ENCODE results near the gene KRT7.

KRT7 gene

DNA sequence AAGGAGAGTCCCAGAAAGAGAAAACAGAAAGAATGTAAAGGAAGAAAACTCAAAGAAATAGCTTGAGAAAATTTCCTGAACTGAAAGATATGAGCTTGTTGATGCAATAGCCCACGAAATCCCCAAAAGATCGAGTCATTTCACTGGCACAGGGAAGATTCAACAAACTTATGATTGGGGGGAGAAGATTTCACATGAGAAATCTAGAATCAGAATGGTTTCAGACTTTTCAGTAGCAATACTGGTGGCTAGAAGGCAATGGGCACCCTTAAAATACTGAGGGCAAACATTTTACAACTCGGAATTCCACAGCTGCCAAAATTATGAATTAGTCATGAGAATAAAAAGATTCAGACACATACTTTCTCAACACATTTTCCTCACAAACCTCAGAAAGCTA, 8.9 kb upstream of the KRT7 start:
- no peak for DNase-seq
- H3K9me2 ChIP-seq (replicated peaks; ENCODE audit: insufficient read depth, low read length): no peaks in the 10 kb centered on the region
- no peak overlapping the region for H3K27ac ChIP-seq (ENCODE audit: low read length)
- H3F3A ChIP-seq (ENCODE audit: insufficient read depth, low read length): no peaks in the 10 kb centered on the region
- TF ChIP-seq EZH2phosphoT487 (IDR thresholded peaks at IDR 0.05; ENCODE audit: low read length): no peak
- TF ChIP-seq EZH2 (optimal IDR thresholded peaks at IDR 0.05; ENCODE audit: low read depth, low read length): no peak
- no peak for TF ChIP-seq CTCF (IDR thresholded peaks at IDR 0.05; ENCODE audit: low read length)
- no peaks in the 10 kb centered on the region for H3K9me3 ChIP-seq (replicated peaks; ENCODE audit: insufficient read depth, low read length)
- H3K36me3 ChIP-seq (replicated peaks; ENCODE audit: insufficient read depth, low read length): no peaks in the 10 kb centered on the region
- H3K4me2 ChIP-seq (ENCODE audit: low read depth, low read length): no peak overlapping the region
- no peaks in the 10 kb centered on the region for H3K79me2 ChIP-seq (ENCODE audit: low read length)
- no peak overlapping the region for H2AFZ ChIP-seq (ENCODE audit: low read length)
- no peaks in the 10 kb centered on the region for H4K20me1 ChIP-seq (ENCODE audit: insufficient read depth, low read length)
- H3K27me3 ChIP-seq (replicated peaks; ENCODE audit: insufficient read depth, low read length): peaks cover 54% of the 10 kb centered on the region
- H3K4me1 ChIP-seq (ENCODE audit: low read length): no peaks in the 10 kb centered on the region
- no peak overlapping the region for H3K4me3 ChIP-seq (ENCODE audit: low read length)
- H3K9ac ChIP-seq (ENCODE audit: low read length): no peak overlapping the region

- Histone ChIP-seq H3K27me3 (replicated peaks; ENCODE audit: insufficient read depth, low read length) (peaks cover 70% of the 10 kb centered on the region), H3K4me3 (ENCODE audit: low read length) (no peak overlapping the region), H3K4me1 (ENCODE audit: low read length) (no peaks in the 10 kb centered on the region), H3K4me2 (ENCODE audit: low read depth, low read length) (no peak overlapping the region), H3K9me2 (replicated peaks; ENCODE audit: insufficient read depth, low read length) (no peaks in the 10 kb centered on the region), H3K36me3 (replicated peaks; ENCODE audit: insufficient read depth, low read length) (no peaks in the 10 kb centered on the region), H4K20me1 (ENCODE audit: insufficient read depth, low read length) (no peaks in the 10 kb centered on the region), H3K9ac (ENCODE audit: low read length) (no peak overlapping the region), H2AFZ (ENCODE audit: low read length) (no peak overlapping the region), H3K79me2 (ENCODE audit: low read length) (no peaks in the 10 kb centered on the region), H3F3A (ENCODE audit: insufficient read depth, low read length) (no peaks in the 10 kb centered on the region), H3K27ac (ENCODE audit: low read length) (no peak overlapping the region), H3K9me3 (replicated peaks; ENCODE audit: insufficient read depth, low read length) (no peaks in the 10 kb centered on the region)
- TF ChIP-seq CTCF (IDR thresholded peaks at IDR 0.05; ENCODE audit: low read length): no peak
- TF ChIP-seq EZH2phosphoT487 (IDR thresholded peaks at IDR 0.05; ENCODE audit: low read length): no peak
- no peak for TF ChIP-seq EZH2 (optimal IDR thresholded peaks at IDR 0.05; ENCODE audit: low read depth, low read length)
- DNase-seq: no peak
Measured at GRCh38 chr12:52225752-52226151, 7.3 kb upstream of the KRT7 start.

DNA sequence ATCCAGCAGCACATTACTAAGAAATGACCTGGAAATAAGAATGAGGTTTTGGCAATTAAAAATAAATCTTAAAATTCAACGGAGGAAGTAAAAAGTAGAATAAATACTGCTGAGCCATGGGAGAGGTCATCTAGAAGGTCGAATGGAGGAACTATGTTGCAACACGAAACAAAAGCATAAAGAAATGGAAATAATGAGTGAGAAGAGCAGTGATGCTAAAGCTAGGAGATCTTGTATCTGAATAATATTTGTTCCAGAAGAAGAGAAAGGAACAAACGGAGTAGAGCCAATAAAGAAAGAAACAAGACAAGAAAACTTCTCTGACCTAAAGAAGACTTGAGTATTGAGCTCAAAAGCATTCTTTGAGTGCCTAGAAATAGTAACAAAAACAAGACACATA, 6.6 kb upstream of the KRT7 start:
- H3F3A ChIP-seq (ENCODE audit: insufficient read depth, low read length): no peaks in the 10 kb centered on the region
- H3K27ac ChIP-seq (ENCODE audit: low read length): no peak overlapping the region
- H3K9ac ChIP-seq (ENCODE audit: low read length): no peak overlapping the region
- H3K36me3 ChIP-seq (replicated peaks; ENCODE audit: insufficient read depth, low read length): no peaks in the 10 kb centered on the region
- no peak overlapping the region for H2AFZ ChIP-seq (ENCODE audit: low read length)
- H3K9me3 ChIP-seq (replicated peaks; ENCODE audit: insufficient read depth, low read length): no peaks in the 10 kb centered on the region
- H3K79me2 ChIP-seq (ENCODE audit: low read length): no peaks in the 10 kb centered on the region
- no peak overlapping the region for H3K4me3 ChIP-seq (ENCODE audit: low read length)
- H3K4me1 ChIP-seq (ENCODE audit: low read length): no peaks in the 10 kb centered on the region
- no peak overlapping the region for H3K4me2 ChIP-seq (ENCODE audit: low read depth, low read length)
- DNase-seq: no peak
- TF ChIP-seq CTCF (IDR thresholded peaks at IDR 0.05; ENCODE audit: low read length) (no peak), EZH2 (optimal IDR thresholded peaks at IDR 0.05; ENCODE audit: low read depth, low read length) (no peak), EZH2phosphoT487 (IDR thresholded peaks at IDR 0.05; ENCODE audit: low read length) (no peak)
- peaks cover 70% of the 10 kb centered on the region for H3K27me3 ChIP-seq (replicated peaks; ENCODE audit: insufficient read depth, low read length)
- H4K20me1 ChIP-seq (ENCODE audit: insufficient read depth, low read length): no peaks in the 10 kb centered on the region
- no peaks in the 10 kb centered on the region for H3K9me2 ChIP-seq (replicated peaks; ENCODE audit: insufficient read depth, low read length)
